ENCODE results near the gene PM20D1. TPM values are rescaled to one million over a fixed set of nuclear protein-coding genes. Genes with fewer than 3 reads are reported as not detected.

PM20D1 gene
- total and polyA plus RNA-seq, 10 of the 15 experiments (the other 5 are each of a cell fraction or from before 2014, with no cell fraction given), result not detected

- no peaks in the 10 kb centered on the region for H3K9me3 ChIP-seq (replicated peaks; ENCODE audit: control insufficient read depth, insufficient read depth, low read length)
- no peak overlapping the region for H3K4me3 ChIP-seq
- POLR2A ChIA-PET, result no interaction called here
- peaks cover 2 to 10% of the 10 kb centered on the region in 2 experiments; a peak in 2 of 4 replicates for H3K27me3 ChIP-seq (replicated peaks in 1 of 2; ENCODE audit: control insufficient read depth in 2 of 2, insufficient read depth in 2 of 2, low read length in 1 of 2)
- no peak overlapping the region for H3K9ac ChIP-seq (ENCODE audit: control insufficient read depth, insufficient read depth, low read length)
- WGBS (ENCODE audit: insufficient coverage, insufficient replicate concordance, low lambda C conversion rate, missing lambda C conversion rate), result 14% methylated on average over 3 of the region's 3 CpGs
- in situ Hi-C loops (cut with MboI), result no loop called here
- H3K4me2 ChIP-seq (ENCODE audit: control insufficient read depth, insufficient read depth), result no peak overlapping the region
- CTCF ChIA-PET, result no interaction called here
- TF ChIP-seq HDAC6 (IDR thresholded peaks at IDR 0.05; ENCODE audit: unreplicated experiment) (no peak), CREM (IDR thresholded peaks at IDR 0.05; ENCODE audit: low read depth) (no peak), NR2C1 (IDR thresholded peaks at IDR 0.05) (no peak), BMI1 (IDR thresholded peaks at IDR 0.05; ENCODE audit: borderline replicate concordance) (no peak), YY1 (IDR thresholded peaks at IDR 0.05; ENCODE audit: low read depth, low read length) (no peak), CBX3 (IDR thresholded peaks at IDR 0.05; ENCODE audit: borderline replicate concordance, low read depth) (no peak), CBFB (IDR thresholded peaks at IDR 0.05; ENCODE audit: low read depth) (no peak), ZNF274 (IDR thresholded peaks at IDR 0.05; ENCODE audit: insufficient read depth, insufficient read length) (no peak), LARP7 (IDR thresholded peaks at IDR 0.05) (no peak)
- TF ChIP-seq, protein P1, sequence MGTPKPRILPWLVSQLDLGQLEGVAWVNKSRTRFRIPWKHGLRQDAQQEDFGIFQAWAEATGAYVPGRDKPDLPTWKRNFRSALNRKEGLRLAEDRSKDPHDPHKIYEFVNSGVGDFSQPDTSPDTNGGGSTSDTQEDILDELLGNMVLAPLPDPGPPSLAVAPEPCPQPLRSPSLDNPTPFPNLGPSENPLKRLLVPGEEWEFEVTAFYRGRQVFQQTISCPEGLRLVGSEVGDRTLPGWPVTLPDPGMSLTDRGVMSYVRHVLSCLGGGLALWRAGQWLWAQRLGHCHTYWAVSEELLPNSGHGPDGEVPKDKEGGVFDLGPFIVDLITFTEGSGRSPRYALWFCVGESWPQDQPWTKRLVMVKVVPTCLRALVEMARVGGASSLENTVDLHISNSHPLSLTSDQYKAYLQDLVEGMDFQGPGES (IDR thresholded peaks at IDR 0.05), result no peak
- TF ChIP-seq, protein P2, sequence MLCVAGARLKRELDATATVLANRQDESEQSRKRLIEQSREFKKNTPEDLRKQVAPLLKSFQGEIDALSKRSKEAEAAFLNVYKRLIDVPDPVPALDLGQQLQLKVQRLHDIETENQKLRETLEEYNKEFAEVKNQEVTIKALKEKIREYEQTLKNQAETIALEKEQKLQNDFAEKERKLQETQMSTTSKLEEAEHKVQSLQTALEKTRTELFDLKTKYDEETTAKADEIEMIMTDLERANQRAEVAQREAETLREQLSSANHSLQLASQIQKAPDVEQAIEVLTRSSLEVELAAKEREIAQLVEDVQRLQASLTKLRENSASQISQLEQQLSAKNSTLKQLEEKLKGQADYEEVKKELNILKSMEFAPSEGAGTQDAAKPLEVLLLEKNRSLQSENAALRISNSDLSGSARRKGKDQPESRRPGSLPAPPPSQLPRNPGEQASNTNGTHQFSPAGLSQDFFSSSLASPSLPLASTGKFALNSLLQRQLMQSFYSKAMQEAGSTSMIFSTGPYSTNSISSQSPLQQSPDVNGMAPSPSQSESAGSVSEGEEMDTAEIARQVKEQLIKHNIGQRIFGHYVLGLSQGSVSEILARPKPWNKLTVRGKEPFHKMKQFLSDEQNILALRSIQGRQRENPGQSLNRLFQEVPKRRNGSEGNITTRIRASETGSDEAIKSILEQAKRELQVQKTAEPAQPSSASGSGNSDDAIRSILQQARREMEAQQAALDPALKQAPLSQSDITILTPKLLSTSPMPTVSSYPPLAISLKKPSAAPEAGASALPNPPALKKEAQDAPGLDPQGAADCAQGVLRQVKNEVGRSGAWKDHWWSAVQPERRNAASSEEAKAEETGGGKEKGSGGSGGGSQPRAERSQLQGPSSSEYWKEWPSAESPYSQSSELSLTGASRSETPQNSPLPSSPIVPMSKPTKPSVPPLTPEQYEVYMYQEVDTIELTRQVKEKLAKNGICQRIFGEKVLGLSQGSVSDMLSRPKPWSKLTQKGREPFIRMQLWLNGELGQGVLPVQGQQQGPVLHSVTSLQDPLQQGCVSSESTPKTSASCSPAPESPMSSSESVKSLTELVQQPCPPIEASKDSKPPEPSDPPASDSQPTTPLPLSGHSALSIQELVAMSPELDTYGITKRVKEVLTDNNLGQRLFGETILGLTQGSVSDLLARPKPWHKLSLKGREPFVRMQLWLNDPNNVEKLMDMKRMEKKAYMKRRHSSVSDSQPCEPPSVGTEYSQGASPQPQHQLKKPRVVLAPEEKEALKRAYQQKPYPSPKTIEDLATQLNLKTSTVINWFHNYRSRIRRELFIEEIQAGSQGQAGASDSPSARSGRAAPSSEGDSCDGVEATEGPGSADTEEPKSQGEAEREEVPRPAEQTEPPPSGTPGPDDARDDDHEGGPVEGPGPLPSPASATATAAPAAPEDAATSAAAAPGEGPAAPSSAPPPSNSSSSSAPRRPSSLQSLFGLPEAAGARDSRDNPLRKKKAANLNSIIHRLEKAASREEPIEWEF (IDR thresholded peaks at IDR 0.05; ENCODE audit: insufficient replicate concordance, low read depth, low read length), result no peak
- DNase-seq (ENCODE audit: low read depth, low spot score) (no peak), FAIRE-seq (no peak), ATAC-seq (no peak)
- H3K36me3 ChIP-seq (ENCODE audit: control insufficient read depth in 2 of 2, insufficient read depth in 2 of 2, low read length in 1 of 2), result no peaks in the 10 kb centered on the region
- RAD21 ChIA-PET (ENCODE audit: unreplicated experiment), result interaction anchor here (1.2 kb wide), 1 partner anchor 151 kb away, joined by 3 read pairs; no protein-coding TSS in a partner anchor
- no peak overlapping the region for H3K27ac ChIP-seq (ENCODE audit: control insufficient read depth, insufficient read depth)
- SMC1A ChIA-PET (ENCODE audit: uncharacterized antibody, unreplicated experiment), result no interaction called here
- H3K79me2 ChIP-seq (ENCODE audit: control insufficient read depth, insufficient read depth, low read length), result no peaks in the 10 kb centered on the region
- H2AFZ ChIP-seq (ENCODE audit: control insufficient read depth, low read depth, low read length), result no peak overlapping the region
- BruUV-seq (replicated peaks), result no TSS peak
- intact Hi-C loops (cut with micrococcal nuclease; ENCODE audit: unreplicated experiment), result no loop called here
- no peaks in the 10 kb centered on the region for H4K20me1 ChIP-seq (ENCODE audit: control insufficient read depth, insufficient read depth)
- peaks cover 6% of the 10 kb centered on the region for H3K4me1 ChIP-seq (ENCODE audit: control insufficient read depth, insufficient read depth, low read length)
Measured at GRCh38 chr1:205809469-205809868, 40.5 kb downstream of the PM20D1 start.
